ENCODE results near the gene MAP3K2.
A peak's percentile ranks its signal among the peaks of the same experiment; 100 is the strongest.

The MAP3K2 gene

DNA sequence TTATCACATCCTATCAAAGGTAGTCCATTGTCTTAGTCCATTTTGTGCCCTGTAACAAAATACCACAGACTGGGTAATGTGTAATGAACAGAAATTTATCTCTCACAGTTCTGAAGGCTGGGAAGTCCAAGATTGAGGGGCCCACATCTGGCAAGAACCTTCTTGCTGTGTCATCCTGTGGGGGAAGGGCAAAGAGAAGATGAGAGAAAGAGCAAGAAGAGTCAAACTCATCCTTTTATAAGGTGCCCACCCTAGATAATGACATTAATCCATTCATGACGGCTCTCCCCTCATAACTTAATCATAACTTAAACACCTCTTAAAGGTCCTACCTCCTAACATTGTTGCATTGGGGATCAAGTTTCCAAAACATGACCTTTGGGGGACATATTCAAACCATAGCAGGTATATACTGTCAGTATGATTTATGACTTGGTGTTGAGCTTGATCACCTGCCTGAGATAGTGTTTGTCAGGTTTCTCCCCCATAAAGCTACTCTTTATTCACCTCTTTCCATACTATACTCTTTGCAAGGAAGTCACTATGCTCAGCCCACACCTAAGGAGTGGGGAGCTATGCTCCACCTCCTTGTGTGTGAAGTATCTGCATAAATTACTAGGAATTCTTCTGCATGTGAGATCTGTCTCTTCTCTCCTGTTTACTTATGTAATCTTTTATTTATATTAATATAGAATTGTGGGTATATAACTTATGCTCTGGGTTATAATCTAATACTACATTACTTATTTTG, 5.2 kb upstream of the MAP3K2 start:
- H3K4me3 ChIP-seq (ENCODE audit: low read depth, low read length), result no peak overlapping the region
- TF ChIP-seq, protein P1, sequence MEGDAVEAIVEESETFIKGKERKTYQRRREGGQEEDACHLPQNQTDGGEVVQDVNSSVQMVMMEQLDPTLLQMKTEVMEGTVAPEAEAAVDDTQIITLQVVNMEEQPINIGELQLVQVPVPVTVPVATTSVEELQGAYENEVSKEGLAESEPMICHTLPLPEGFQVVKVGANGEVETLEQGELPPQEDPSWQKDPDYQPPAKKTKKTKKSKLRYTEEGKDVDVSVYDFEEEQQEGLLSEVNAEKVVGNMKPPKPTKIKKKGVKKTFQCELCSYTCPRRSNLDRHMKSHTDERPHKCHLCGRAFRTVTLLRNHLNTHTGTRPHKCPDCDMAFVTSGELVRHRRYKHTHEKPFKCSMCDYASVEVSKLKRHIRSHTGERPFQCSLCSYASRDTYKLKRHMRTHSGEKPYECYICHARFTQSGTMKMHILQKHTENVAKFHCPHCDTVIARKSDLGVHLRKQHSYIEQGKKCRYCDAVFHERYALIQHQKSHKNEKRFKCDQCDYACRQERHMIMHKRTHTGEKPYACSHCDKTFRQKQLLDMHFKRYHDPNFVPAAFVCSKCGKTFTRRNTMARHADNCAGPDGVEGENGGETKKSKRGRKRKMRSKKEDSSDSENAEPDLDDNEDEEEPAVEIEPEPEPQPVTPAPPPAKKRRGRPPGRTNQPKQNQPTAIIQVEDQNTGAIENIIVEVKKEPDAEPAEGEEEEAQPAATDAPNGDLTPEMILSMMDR (IDR thresholded peaks at IDR 0.05; ENCODE audit: low read depth, low read length), result no peak

DNA sequence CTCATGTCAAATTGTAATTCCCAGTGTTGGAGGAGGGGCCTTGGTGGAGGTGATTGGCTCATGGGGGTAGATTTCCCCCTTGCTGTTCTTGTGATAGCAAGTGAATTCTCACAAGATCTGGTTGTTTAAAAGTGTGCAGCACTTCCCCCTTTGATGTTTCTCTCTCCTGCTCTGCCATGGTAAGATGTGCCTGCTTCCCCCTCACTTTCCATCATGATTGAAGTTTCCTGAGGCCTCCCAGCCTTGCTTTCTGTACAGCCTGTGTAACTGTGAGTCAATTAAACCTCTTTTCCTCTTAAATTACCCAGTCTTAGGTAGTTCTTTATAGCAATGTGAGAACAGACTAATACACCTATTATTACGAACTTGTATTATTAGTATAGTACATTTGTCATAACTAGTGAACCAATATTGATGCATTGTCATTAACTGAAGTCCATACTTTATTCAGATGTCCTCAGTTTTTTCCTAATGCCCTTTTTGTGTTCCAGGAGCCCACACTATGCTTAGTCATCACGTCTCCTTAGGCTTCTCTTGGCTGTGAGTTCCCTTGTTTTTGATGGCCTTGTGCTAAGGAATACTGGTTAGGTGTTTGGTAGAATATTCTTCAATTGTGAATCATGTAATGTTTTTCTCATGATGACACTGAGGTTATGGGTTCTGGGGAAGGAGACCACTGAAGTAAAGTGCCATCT, 4.5 kb upstream of the MAP3K2 start:
- TF ChIP-seq, protein P1 (IDR thresholded peaks at IDR 0.05; ENCODE audit: low read depth, low read length), result no peak
- H3K4me3 ChIP-seq (ENCODE audit: low read depth, low read length), result no peak overlapping the region

DNA sequence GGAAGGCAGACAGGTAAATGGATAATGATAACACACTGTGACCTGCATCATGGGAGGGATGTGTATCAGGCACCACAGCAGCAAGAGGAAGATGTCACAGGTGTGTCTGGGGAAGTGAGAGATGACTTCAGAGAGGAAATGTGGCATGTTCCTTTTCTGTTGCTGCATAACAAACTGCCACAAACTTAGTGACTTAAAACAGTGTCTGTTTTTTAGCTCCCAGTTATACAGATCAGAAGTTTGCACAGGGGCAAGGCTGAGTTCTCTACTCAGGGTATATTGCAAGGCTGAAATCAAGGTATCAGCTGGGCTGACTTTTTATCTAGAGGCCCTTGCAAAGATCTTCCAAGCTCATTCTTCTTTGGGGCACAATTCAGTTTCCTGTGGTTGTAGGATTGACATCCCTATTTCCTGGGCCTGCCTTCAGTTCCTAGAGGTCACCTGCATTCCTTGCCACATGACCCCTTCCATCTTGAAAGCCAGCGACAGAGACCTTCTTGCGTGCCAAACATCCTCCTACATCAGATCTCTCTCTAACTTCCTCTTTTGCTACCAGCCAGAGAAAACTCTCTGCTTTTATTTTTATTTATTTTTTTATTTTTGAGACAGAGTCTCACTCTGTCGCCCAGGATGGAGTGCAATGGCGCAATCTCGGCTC, 2.1 kb upstream of the MAP3K2 start:
- TF ChIP-seq, protein P1 (IDR thresholded peaks at IDR 0.05; ENCODE audit: low read depth, low read length), result no peak
- H3K4me3 ChIP-seq (ENCODE audit: low read depth, low read length), result no peak overlapping the region

DNA sequence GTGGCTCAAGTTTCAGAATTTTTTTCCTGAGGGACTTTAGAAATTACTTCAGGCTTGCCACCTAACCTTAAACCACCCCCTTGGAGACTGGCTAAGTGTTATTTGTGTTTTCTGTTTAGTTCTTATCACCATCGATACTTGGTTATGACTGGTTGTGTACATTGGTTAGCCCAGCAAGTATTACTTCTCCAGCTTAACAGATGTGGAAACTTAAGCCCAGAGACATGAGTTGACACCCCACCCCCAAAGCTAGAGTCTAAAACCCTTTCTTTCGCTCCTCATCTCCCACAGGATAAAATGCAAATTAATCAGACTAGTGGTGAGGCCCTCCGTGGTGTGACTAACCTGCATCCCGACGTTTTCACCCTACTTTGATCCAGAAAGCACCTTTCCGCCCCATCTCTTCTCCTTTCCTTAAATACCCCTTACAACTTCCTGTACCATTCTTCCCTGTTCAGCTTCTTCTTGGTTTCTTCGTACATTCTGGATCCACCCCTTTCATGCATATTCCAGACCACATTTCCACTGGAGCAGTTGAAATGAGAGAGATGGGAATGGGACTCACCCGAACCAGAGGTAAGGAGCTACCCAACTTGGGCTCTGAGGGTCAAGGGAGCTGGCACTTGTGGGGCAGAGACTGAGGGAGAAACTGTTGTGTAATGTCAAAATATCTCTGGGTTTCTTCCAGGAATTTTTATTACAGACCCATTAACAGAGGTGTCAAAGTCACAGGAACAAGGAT, 819 bp upstream of the MAP3K2 start:
- H3K4me3 ChIP-seq (ENCODE audit: low read depth, low read length), result peak overlapping the region; percentile 66
- TF ChIP-seq, protein P1 (IDR thresholded peaks at IDR 0.05; ENCODE audit: low read depth, low read length), result no peak

DNA sequence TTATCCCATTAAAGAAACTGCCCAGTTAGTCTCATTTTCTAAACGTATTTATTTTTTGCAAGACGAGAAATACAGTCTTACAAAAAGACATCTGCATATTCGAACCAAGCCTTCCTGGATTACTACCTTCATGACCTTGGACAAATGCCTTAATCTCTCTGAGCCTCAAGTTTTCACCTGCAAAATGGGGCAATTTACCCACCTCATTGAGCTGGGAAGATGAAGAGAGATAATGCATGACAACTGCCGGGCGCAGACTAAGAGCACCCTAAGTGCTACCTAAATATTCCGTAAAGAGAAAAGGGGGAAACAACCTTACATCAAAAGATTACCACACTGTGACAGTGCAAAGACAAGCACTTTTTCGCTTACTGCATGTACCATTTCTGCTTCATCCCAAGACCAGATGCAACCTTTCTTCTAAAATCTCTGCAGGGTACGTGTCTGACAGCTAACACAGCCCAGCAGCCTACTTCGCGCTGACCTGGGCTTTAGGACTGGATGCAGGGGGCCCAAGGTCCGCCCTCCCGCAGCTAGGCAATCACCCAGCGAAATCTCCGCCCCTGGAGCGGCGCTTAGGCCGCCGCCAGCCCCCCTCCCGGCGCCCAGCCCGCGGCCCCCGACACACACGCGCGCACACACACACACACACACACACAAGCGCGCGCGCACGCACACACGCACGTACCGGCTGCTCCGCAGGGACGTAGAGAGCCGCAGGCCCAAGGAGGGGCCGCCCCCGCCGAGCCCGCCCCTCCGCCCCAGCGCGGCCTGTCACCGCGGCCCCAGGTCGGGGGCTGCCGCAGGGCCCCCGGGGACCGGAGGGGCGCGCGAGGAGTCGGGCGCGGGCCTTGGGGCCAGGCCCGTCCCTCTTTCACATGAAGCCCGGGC, 766 bp downstream of the MAP3K2 start:
- peak overlapping the region; percentile 84 for H3K4me3 ChIP-seq (ENCODE audit: low read depth, low read length)
- TF ChIP-seq, protein P1 (IDR thresholded peaks at IDR 0.05; ENCODE audit: low read depth, low read length), result no peak

DNA sequence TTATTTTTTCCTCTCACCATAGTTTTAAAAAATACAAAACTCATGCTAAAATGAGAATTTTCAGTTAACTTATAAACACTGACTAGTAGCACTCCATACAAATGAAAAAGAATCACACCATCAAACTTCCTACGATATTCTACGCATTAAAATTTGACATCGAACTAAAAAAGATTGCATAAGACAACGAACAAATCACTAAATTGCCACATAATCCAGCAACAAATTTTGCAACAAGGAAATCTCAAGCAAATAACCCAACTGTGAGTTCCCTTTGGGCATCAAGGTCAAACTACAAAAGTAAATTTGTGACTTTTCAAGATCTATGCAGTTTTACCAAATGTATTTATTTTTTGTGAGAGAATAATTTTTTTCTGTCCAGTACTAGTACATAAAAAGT, 1.5 kb downstream of the MAP3K2 start:
- TF ChIP-seq, protein P1 (IDR thresholded peaks at IDR 0.05; ENCODE audit: low read depth, low read length), result no peak
- H3K4me3 ChIP-seq (ENCODE audit: low read depth, low read length), result peak overlapping the region; percentile 84

Data from WI38 (cell line).